ENCODE data around the gene MRPL28.
A peak's percentile ranks its signal among the peaks of the same experiment; 100 is the strongest.

MRPL28 gene

GRCh38 chr16:373020-373598 lies 2.8 kb upstream of the MRPL28 start:
- peaks cover 4 to 6% of the 10 kb centered on the region in 2 donors for H3K4me1 ChIP-seq (ENCODE audit: control insufficient read depth in 2 of 2, insufficient read depth in 1 of 2, low read depth in 1 of 2, low read length in 2 of 2)
- no peak overlapping the region for H4K8ac ChIP-seq (ENCODE audit: low read depth, low read length)
- H4K91ac ChIP-seq (ENCODE audit: low read depth, low read length, poor library complexity) = no peak overlapping the region
- H3K27me3 ChIP-seq (ENCODE audit: control insufficient read depth in 3 of 3, insufficient read depth in 3 of 3, low read depth in 1 of 3, low read length in 3 of 3) = no peaks in the 10 kb centered on the region
- H3K14ac ChIP-seq (ENCODE audit: low read length) = no peak overlapping the region
- H3K79me1 ChIP-seq (ENCODE audit: low read depth, low read length) = peaks cover 9% of the 10 kb centered on the region
- no peak overlapping the region for H2AFZ ChIP-seq (ENCODE audit: low read length)
- DNase-seq (ENCODE audit: low spot score) = no peak
- H2AK5ac ChIP-seq (ENCODE audit: low read depth, low read length) = no peak overlapping the region
- H2BK5ac ChIP-seq (ENCODE audit: low read length) = no peak overlapping the region
- H3K23ac ChIP-seq (ENCODE audit: low read depth, low read length, poor library complexity) = no peak overlapping the region
- H3K18ac ChIP-seq (ENCODE audit: low read length) = no peak overlapping the region
- H3K27ac ChIP-seq (replicated peaks; ENCODE audit: low read length) = no peak overlapping the region
- peaks cover 39 to 82% of the 10 kb centered on the region in 2 donors for H3K36me3 ChIP-seq (replicated peaks in 1 of 2; ENCODE audit: control insufficient read depth in 2 of 2, insufficient read depth in 2 of 2, low read length in 2 of 2)
- WGBS, 2 donors (ENCODE audit: extremely low coverage in 2 of 2, insufficient read length in 2 of 2, insufficient replicate concordance in 1 of 2) = no CpG with 5 or more reads among the region's 5 CpGs
- H2BK15ac ChIP-seq (ENCODE audit: low read length) = no peak overlapping the region
- H3K9ac ChIP-seq (ENCODE audit: low read depth, low read length, poor library complexity) = no peak overlapping the region
- no peak overlapping the region for H3K4me3 ChIP-seq (ENCODE audit: low read length in 2 of 2)
- no peak overlapping the region for H2BK120ac ChIP-seq (ENCODE audit: low read depth, low read length)
- H3K4ac ChIP-seq (ENCODE audit: low read length) = no peak overlapping the region
- no peak overlapping the region for H3K4me2 ChIP-seq (ENCODE audit: insufficient read depth, low read length, poor library complexity, severe bottlenecking)
- H2BK12ac ChIP-seq (ENCODE audit: low read length) = no peak overlapping the region
- no peaks in the 10 kb centered on the region for H3K9me3 ChIP-seq (replicated peaks in 1 of 2; ENCODE audit: control insufficient read depth in 2 of 2, insufficient read depth in 1 of 2, low read depth in 1 of 2, low read length in 2 of 2)

- H3K27ac ChIP-seq (replicated peaks; ENCODE audit: low read length) = no peak overlapping the region
- no peak overlapping the region for H3K23ac ChIP-seq (ENCODE audit: low read depth, low read length, poor library complexity)
- no peak overlapping the region for H2BK12ac ChIP-seq (ENCODE audit: low read length)
- H2BK120ac ChIP-seq (ENCODE audit: low read depth, low read length) = no peak overlapping the region
- no peak overlapping the region for H3K4me3 ChIP-seq (ENCODE audit: low read length in 2 of 2)
- H4K8ac ChIP-seq (ENCODE audit: low read depth, low read length) = no peak overlapping the region
- WGBS, 2 donors (ENCODE audit: extremely low coverage in 2 of 2, insufficient read length in 2 of 2, insufficient replicate concordance in 1 of 2) = no CpG with 5 or more reads among the region's 19 CpGs
- no peaks in the 10 kb centered on the region for H3K27me3 ChIP-seq (ENCODE audit: control insufficient read depth in 3 of 3, insufficient read depth in 3 of 3, low read depth in 1 of 3, low read length in 3 of 3)
- H4K91ac ChIP-seq (ENCODE audit: low read depth, low read length, poor library complexity) = peak overlapping the region; percentile 72
- no peak overlapping the region for H3K4me2 ChIP-seq (ENCODE audit: insufficient read depth, low read length, poor library complexity, severe bottlenecking)
- no peak overlapping the region for H3K14ac ChIP-seq (ENCODE audit: low read length)
- H3K9me3 ChIP-seq (replicated peaks in 1 of 2; ENCODE audit: control insufficient read depth in 2 of 2, insufficient read depth in 1 of 2, low read depth in 1 of 2, low read length in 2 of 2) = no peaks in the 10 kb centered on the region
- H2BK5ac ChIP-seq (ENCODE audit: low read length) = no peak overlapping the region
- H3K18ac ChIP-seq (ENCODE audit: low read length) = no peak overlapping the region
- H3K79me1 ChIP-seq (ENCODE audit: low read depth, low read length) = peaks cover 9% of the 10 kb centered on the region
- H2AK5ac ChIP-seq (ENCODE audit: low read depth, low read length) = no peak overlapping the region
- H3K4ac ChIP-seq (ENCODE audit: low read length) = no peak overlapping the region
- no peak overlapping the region for H3K9ac ChIP-seq (ENCODE audit: low read depth, low read length, poor library complexity)
- H3K36me3 ChIP-seq (replicated peaks in 1 of 2; ENCODE audit: control insufficient read depth in 2 of 2, insufficient read depth in 2 of 2, low read length in 2 of 2) = peaks cover 45 to 84% of the 10 kb centered on the region in 2 donors
- no peak for DNase-seq (ENCODE audit: low spot score)
- no peak overlapping the region for H2AFZ ChIP-seq (ENCODE audit: low read length)
- peaks cover 4 to 6% of the 10 kb centered on the region in 2 donors for H3K4me1 ChIP-seq (ENCODE audit: control insufficient read depth in 2 of 2, insufficient read depth in 1 of 2, low read depth in 1 of 2, low read length in 2 of 2)
- no peak overlapping the region for H2BK15ac ChIP-seq (ENCODE audit: low read length)
Measured at GRCh38 chr16:372302-372983, 2.1 kb upstream of the MRPL28 start.

GRCh38 chr16:371515-372301 lies 1.4 kb upstream of the MRPL28 start:
- Histone ChIP-seq H2BK120ac (ENCODE audit: low read depth, low read length) (no peak overlapping the region), H2AK5ac (ENCODE audit: low read depth, low read length) (peak overlapping the region; percentile 82), H4K91ac (ENCODE audit: low read depth, low read length, poor library complexity) (peak overlapping the region; percentile 72), H3K9ac (ENCODE audit: low read depth, low read length, poor library complexity) (no peak overlapping the region), H3K4me3 (ENCODE audit: low read length in 2 of 2) (no peak overlapping the region), H3K4me1 (ENCODE audit: control insufficient read depth in 2 of 2, insufficient read depth in 1 of 2, low read depth in 1 of 2, low read length in 2 of 2) (peaks cover 4 to 6% of the 10 kb centered on the region in 2 donors), H2AFZ (ENCODE audit: low read length) (no peak overlapping the region), H2BK15ac (ENCODE audit: low read length) (no peak overlapping the region), H3K18ac (ENCODE audit: low read length) (no peak overlapping the region), H3K14ac (ENCODE audit: low read length) (no peak overlapping the region), H4K8ac (ENCODE audit: low read depth, low read length) (no peak overlapping the region), H3K27ac (replicated peaks; ENCODE audit: low read length) (no peak overlapping the region), H3K36me3 (replicated peaks in 1 of 2; ENCODE audit: control insufficient read depth in 2 of 2, insufficient read depth in 2 of 2, low read length in 2 of 2) (peaks cover 47 to 84% of the 10 kb centered on the region in 2 donors), H2BK12ac (ENCODE audit: low read length) (no peak overlapping the region), H2BK5ac (ENCODE audit: low read length) (no peak overlapping the region), H3K79me1 (ENCODE audit: low read depth, low read length) (peaks cover 9% of the 10 kb centered on the region), H3K27me3 (ENCODE audit: control insufficient read depth in 3 of 3, insufficient read depth in 3 of 3, low read depth in 1 of 3, low read length in 3 of 3) (no peaks in the 10 kb centered on the region), H3K23ac (ENCODE audit: low read depth, low read length, poor library complexity) (no peak overlapping the region), H3K4ac (ENCODE audit: low read length) (no peak overlapping the region), H3K4me2 (ENCODE audit: insufficient read depth, low read length, poor library complexity, severe bottlenecking) (no peak overlapping the region), H3K9me3 (replicated peaks in 1 of 2; ENCODE audit: control insufficient read depth in 2 of 2, insufficient read depth in 1 of 2, low read depth in 1 of 2, low read length in 2 of 2) (no peaks in the 10 kb centered on the region)
- no peak for DNase-seq (ENCODE audit: low spot score)
- no CpG with 5 or more reads among the region's 31 CpGs for WGBS, 2 donors (ENCODE audit: extremely low coverage in 2 of 2, insufficient read length in 2 of 2, insufficient replicate concordance in 1 of 2)

GRCh38 chr16:370979-371514 lies 709 bp upstream of the MRPL28 start:
- H3K9me3 ChIP-seq (replicated peaks in 1 of 2; ENCODE audit: control insufficient read depth in 2 of 2, insufficient read depth in 1 of 2, low read depth in 1 of 2, low read length in 2 of 2) = no peaks in the 10 kb centered on the region
- no peak overlapping the region for H4K91ac ChIP-seq (ENCODE audit: low read depth, low read length, poor library complexity)
- no peak for DNase-seq (ENCODE audit: low spot score)
- H3K27ac ChIP-seq (replicated peaks; ENCODE audit: low read length) = no peak overlapping the region
- no peak overlapping the region for H2BK5ac ChIP-seq (ENCODE audit: low read length)
- no peak overlapping the region for H2BK12ac ChIP-seq (ENCODE audit: low read length)
- H3K4me2 ChIP-seq (ENCODE audit: insufficient read depth, low read length, poor library complexity, severe bottlenecking) = no peak overlapping the region
- no peak overlapping the region for H2BK15ac ChIP-seq (ENCODE audit: low read length)
- H3K23ac ChIP-seq (ENCODE audit: low read depth, low read length, poor library complexity) = peak overlapping the region; percentile 73
- H3K4me3 ChIP-seq (ENCODE audit: low read length in 2 of 2) = no peak overlapping the region
- no peaks in the 10 kb centered on the region for H3K27me3 ChIP-seq (ENCODE audit: control insufficient read depth in 3 of 3, insufficient read depth in 3 of 3, low read depth in 1 of 3, low read length in 3 of 3)
- peak overlapping the region; percentile 15 for H2AFZ ChIP-seq (ENCODE audit: low read length)
- WGBS, 2 donors (ENCODE audit: extremely low coverage in 2 of 2, insufficient read length in 2 of 2, insufficient replicate concordance in 1 of 2) = no CpG with 5 or more reads among the region's 10 CpGs
- peak overlapping the region; percentile 76 for H3K18ac ChIP-seq (ENCODE audit: low read length)
- peaks cover 44 to 84% of the 10 kb centered on the region in 2 donors for H3K36me3 ChIP-seq (replicated peaks in 1 of 2; ENCODE audit: control insufficient read depth in 2 of 2, insufficient read depth in 2 of 2, low read length in 2 of 2)
- H2AK5ac ChIP-seq (ENCODE audit: low read depth, low read length) = peak overlapping the region; percentile 82
- peak overlapping the region; percentile 60 for H3K9ac ChIP-seq (ENCODE audit: low read depth, low read length, poor library complexity)
- H3K4me1 ChIP-seq (ENCODE audit: control insufficient read depth in 2 of 2, insufficient read depth in 1 of 2, low read depth in 1 of 2, low read length in 2 of 2) = peaks cover 4 to 6% of the 10 kb centered on the region in 2 donors
- no peak overlapping the region for H2BK120ac ChIP-seq (ENCODE audit: low read depth, low read length)
- H3K79me1 ChIP-seq (ENCODE audit: low read depth, low read length) = peaks cover 9% of the 10 kb centered on the region
- H3K14ac ChIP-seq (ENCODE audit: low read length) = no peak overlapping the region
- H3K4ac ChIP-seq (ENCODE audit: low read length) = peak overlapping the region; percentile 76
- no peak overlapping the region for H4K8ac ChIP-seq (ENCODE audit: low read depth, low read length)

Measured in neuronal stem cell (in vitro differentiated cells).